K562 (cell line): ENCODE results near the gene ABLIM2. TPM values are rescaled to one million over a fixed set of nuclear protein-coding genes. Genes with fewer than 3 reads are reported as not detected.
A peak's percentile ranks its signal among the peaks of the same experiment; 100 is the strongest.

Experiments used
- ATAC-seq: fragments of 200-7000 bp; cut with Tn5 transposase; 3 replicates; pipeline ENCODE4 v1.9.1; 2020; ENCODE audit warnings: moderate library complexity
- BruUV-seq: library from RNA; stranded (reverse); fragments of 400-500 nt; replicated peaks from 2 replicates; lab custom pipeline; 2021; lab: Mats Ljungman, UMichigan
- CTCF ChIA-PET: fragments of 300-600 bp; formaldehyde crosslinking; extraction: SDS; loops from one replicate; lab custom pipeline; 2021; ENCODE audit warnings: low intra/inter-chr PET ratio; lab: Yijun Ruan, JAX
- POLR2A ChIA-PET: fragments of 300-600, 350-650 bp; sonication (Branson Sonifier 250); formaldehyde crosslinking; extraction: SDS; loops from one replicate; lab custom pipeline; 2021; ENCODE audit warnings: antibody characterized with exemption, inconsistent platforms; lab: Yijun Ruan, JAX
- DNase-seq, 4 experiments: peaks; one replicate each; pipeline versions ENCODE4 v3.0.0 to v3.0.0-alpha.2; 2011 to 2018; ENCODE audit warnings: low spot score in 3 of 4, mixed read lengths in 3 of 4; ENCODE audit errors: extremely low read depth in 1 of 4
- FAIRE-seq: peaks from 2 replicates; lab custom pipeline; 2011; peaks lifted over from hg19 to GRCh38; lab: Jason Lieb, UNC
- H2AFZ ChIP-seq: 2 replicates; pipeline ENCODE4 v1.6.0; 2011; ENCODE audit warnings: low read depth, low read length, control low read depth, inconsistent platforms
- H3K27ac ChIP-seq: fragments of 200-600 bp; 3 replicates; pipeline ENCODE4 v1.8.0; 2011; ENCODE audit warnings: low read depth, mild to moderate bottlenecking, control low read depth, inconsistent platforms, low read length, moderate library complexity, mixed read lengths; ENCODE audit errors: extremely low read depth
- H3K27me3 ChIP-seq, 2 experiments: fragments of 300-600 bp in 1 of 2; 2 replicates in 1 of 2; 3 replicates in 1 of 2; pipeline versions ENCODE4 v1.6.0 to v1.8.0; 2011; ENCODE audit warnings: inconsistent platforms in 2 of 2, low read length in 2 of 2, mild to moderate bottlenecking in 1 of 2, mixed read lengths in 1 of 2, moderate library complexity in 1 of 2; ENCODE audit not compliant: control insufficient read depth in 2 of 2, insufficient read depth in 2 of 2
- H3K36me3 ChIP-seq: fragments of 300-600 bp; 3 replicates; pipeline ENCODE4 v1.8.0; 2011; ENCODE audit warnings: mild to moderate bottlenecking, low read length, inconsistent platforms; ENCODE audit not compliant: control insufficient read depth, insufficient read depth
- H3K4me1 ChIP-seq, 2 experiments: fragments of 200-600 bp in 1 of 2; replicated peaks in 1 of 2; 2 replicates in 1 of 2; 3 replicates in 1 of 2; pipeline versions ENCODE4 v1.5.1 to v1.8.0; 2011; ENCODE audit warnings: inconsistent platforms in 2 of 2, low read length in 2 of 2, mild to moderate bottlenecking in 1 of 2, mixed read lengths in 1 of 2, moderate library complexity in 1 of 2; ENCODE audit not compliant: control insufficient read depth in 2 of 2, insufficient read depth in 2 of 2
- H3K4me2 ChIP-seq: 2 replicates; pipeline ENCODE4 v1.6.1; 2011; ENCODE audit warnings: low read length, control low read depth, inconsistent platforms, mixed read lengths; ENCODE audit not compliant: insufficient read depth
- H3K4me3 ChIP-seq: fragments of 200-600 bp; sonication (generic), shearing (Covaris generic); 2 replicates; pipeline ENCODE4 v1.5.1; 2016; ENCODE audit warnings: control low read depth, inconsistent platforms
- H3K79me2 ChIP-seq: fragments of 200-600 bp; 3 replicates; pipeline ENCODE4 v1.8.0; 2011; ENCODE audit warnings: low read length, inconsistent platforms; ENCODE audit not compliant: control insufficient read depth, insufficient read depth
- H3K9ac ChIP-seq, 2 experiments: 2 replicates each; pipeline versions ENCODE4 v1.6.0 to v1.6.1; 2011; ENCODE audit warnings: low read depth in 2 of 2, low read length in 2 of 2, control low read depth in 1 of 2, inconsistent platforms in 1 of 2, mild to moderate bottlenecking in 1 of 2, mixed read lengths in 1 of 2; ENCODE audit not compliant: insufficient read depth in 1 of 2
- H3K9me1 ChIP-seq: one replicate; pipeline ENCODE4 v1.6.0; 2011; ENCODE audit warnings: inconsistent platforms, mild to moderate bottlenecking, low read length, moderate library complexity; ENCODE audit not compliant: control insufficient read depth, insufficient read depth
- H3K9me3 ChIP-seq: replicated peaks from 2 replicates; pipeline ENCODE4 v1.5.1; 2011; ENCODE audit warnings: low read depth, low read length, inconsistent platforms; ENCODE audit not compliant: control insufficient read depth, insufficient read depth
- H4K20me1 ChIP-seq: replicated peaks from 2 replicates; pipeline ENCODE4 v1.6.1; 2011; ENCODE audit warnings: low read length, inconsistent platforms, mixed read lengths; ENCODE audit not compliant: control insufficient read depth, insufficient read depth
- NFIC ChIP-seq: fragments of 450-650 bp; IDR thresholded peaks from 2 replicates; pipeline ENCODE4 v1.6.1; 2017; ENCODE audit warnings: mild to moderate bottlenecking, inconsistent platforms
- ZNF184 ChIP-seq: sonication (generic); formaldehyde crosslinking; IDR thresholded peaks from 2 replicates; pipeline ENCODE4 v1.5.0; 2020; ENCODE audit warnings: missing genetic modification reagents
- WGBS: fragments of 100-300 bp; shearing (Covaris generic); methylation state at CpG from one replicate; pipeline ENCODE4 v1.1.6; 2016; ENCODE audit warnings: low coverage, mixed read lengths; ENCODE audit not compliant: insufficient coverage; ENCODE audit errors: missing lambda C conversion rate; 5-methylcytosine and 5-hydroxymethylcytosine counted together
- in situ Hi-C: fragments of 300-500 bp; cut with MboI; formaldehyde crosslinking; loops from 4 replicates; pipeline ENCODE4 v1.15.0; 2018; ENCODE audit warnings: inconsistent platforms, mixed read lengths
- intact Hi-C: fragments of 100-400 bp; cut with micrococcal nuclease; formaldehyde crosslinking; loops from 2 replicates; pipeline ENCODE4 v1.14.2; 2022
- polyA plus RNA-seq, 8 experiments: library from polyadenylated mRNA; depleted of rRNA in 4 of 8; stranded (reverse) in 5 of 8; unstranded in 3 of 8; fragments of >200 nt; fragmentation: Nextera tagmentation in 2 of 8; fragmentation: Illumina TruSeq in 1 of 8; extraction: Ambion mirVana in 2 of 8; extraction: Trizol in 1 of 8; gene quantifications; 2 replicates each; pipeline versions ENCODE4 v1.2.1 to v1.2.3, GENCODE V29; 2011 to 2014; ENCODE audit warnings: inconsistent platforms in 1 of 8, missing spikeins in 1 of 8
- total RNA-seq, 7 experiments: library from RNA; depleted of rRNA in 6 of 7; stranded (reverse); fragments of >200 nt in 6 of 7; fragmentation: Illumina TruSeq in 2 of 7; extraction: Trizol in 2 of 7; gene quantifications; 2 replicates each; pipeline versions ENCODE4 v1.2.1 to v1.2.3, GENCODE V29; 2011 to 2021; ENCODE audit warnings: low replicate concordance in 1 of 7
- TF ChIP-seq, protein P1 (sequence below): sonication (generic); IDR thresholded peaks from 2 replicates; pipeline ENCODE4 v1.6.1; 2016
- TF ChIP-seq, protein P2 (sequence below): sonication (generic); formaldehyde crosslinking; IDR thresholded peaks from 2 replicates; pipeline ENCODE4 v1.8.1; 2023; ENCODE audit warnings: mild to moderate bottlenecking, missing genetic modification reagents

The ABLIM2 gene
- total and polyA plus RNA-seq, 9 of the 15 experiments (the other 6 are each of a cell fraction or from before 2014, with no cell fraction given), result not detected

DNA sequence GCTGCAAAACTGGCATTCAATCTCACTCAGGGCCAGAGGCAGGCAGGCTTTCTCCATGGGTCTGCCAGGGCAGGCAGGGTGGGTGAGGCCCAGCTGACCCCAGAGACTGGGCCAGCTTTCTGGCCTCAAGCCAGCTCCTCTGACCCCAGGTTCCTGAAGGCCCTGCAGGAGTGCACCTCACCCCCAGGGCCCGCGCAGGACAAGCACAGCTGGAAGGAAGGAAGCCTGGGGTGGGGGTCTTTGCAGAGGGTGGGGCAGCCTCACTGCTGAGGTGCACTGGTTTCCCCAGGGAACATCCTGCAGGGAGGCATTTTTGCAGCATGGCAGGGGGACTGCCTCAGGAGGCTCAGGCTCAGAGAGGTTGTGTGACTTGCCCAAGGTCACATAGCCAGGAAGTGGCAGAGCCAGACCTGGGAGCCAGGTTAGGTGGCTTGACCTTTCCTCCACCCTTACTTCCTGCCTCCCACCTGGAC lies 187.4 kb downstream of the ABLIM2 start:
- 22% methylated on average over 2 of the region's 2 CpGs for WGBS
- intact Hi-C loops (no loop called here), in situ Hi-C loops (no loop called here)
- Histone ChIP-seq H3K9me3 (no peaks in the 10 kb centered on the region), H3K9me1 (no peaks in the 10 kb centered on the region), H3K27me3 (peaks cover 10 to 17% of the 10 kb centered on the region in 2 experiments; a peak in 3 of 5 replicates), H2AFZ (no peak overlapping the region), H3K4me2 (no peak overlapping the region), H3K9ac (no peak overlapping the region; a peak in 1 of 4 replicates), H3K4me3 (no peak overlapping the region), H3K36me3 (no peaks in the 10 kb centered on the region), H3K4me1 (peaks cover 0 to 5% of the 10 kb centered on the region in 2 experiments; a peak in 2 of 5 replicates), H4K20me1 (no peaks in the 10 kb centered on the region; the same call in 1 of the 2 replicates), H3K79me2 (no peaks in the 10 kb centered on the region), H3K27ac (no peak overlapping the region)
- no peak for ATAC-seq
- no peak for FAIRE-seq
- TF ChIP-seq, protein P1, sequence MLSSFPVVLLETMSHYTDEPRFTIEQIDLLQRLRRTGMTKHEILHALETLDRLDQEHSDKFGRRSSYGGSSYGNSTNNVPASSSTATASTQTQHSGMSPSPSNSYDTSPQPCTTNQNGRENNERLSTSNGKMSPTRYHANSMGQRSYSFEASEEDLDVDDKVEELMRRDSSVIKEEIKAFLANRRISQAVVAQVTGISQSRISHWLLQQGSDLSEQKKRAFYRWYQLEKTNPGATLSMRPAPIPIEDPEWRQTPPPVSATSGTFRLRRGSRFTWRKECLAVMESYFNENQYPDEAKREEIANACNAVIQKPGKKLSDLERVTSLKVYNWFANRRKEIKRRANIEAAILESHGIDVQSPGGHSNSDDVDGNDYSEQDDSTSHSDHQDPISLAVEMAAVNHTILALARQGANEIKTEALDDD, result no peak
- TF ChIP-seq NFIC (0 out of 2 replicates have a peak, but pooled peaks have one; percentile 24), ZNF184 (CRISPR knock-in tag) (no peak)
- TF ChIP-seq, protein P2, sequence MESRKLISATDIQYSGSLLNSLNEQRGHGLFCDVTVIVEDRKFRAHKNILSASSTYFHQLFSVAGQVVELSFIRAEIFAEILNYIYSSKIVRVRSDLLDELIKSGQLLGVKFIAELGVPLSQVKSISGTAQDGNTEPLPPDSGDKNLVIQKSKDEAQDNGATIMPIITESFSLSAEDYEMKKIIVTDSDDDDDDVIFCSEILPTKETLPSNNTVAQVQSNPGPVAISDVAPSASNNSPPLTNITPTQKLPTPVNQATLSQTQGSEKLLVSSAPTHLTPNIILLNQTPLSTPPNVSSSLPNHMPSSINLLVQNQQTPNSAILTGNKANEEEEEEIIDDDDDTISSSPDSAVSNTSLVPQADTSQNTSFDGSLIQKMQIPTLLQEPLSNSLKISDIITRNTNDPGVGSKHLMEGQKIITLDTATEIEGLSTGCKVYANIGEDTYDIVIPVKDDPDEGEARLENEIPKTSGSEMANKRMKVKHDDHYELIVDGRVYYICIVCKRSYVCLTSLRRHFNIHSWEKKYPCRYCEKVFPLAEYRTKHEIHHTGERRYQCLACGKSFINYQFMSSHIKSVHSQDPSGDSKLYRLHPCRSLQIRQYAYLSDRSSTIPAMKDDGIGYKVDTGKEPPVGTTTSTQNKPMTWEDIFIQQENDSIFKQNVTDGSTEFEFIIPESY, result no peak
- BruUV-seq, result no TSS peak
- DNase-seq, result no peak
- ChIA-PET POLR2A (interaction anchor here (0.7 to 1.3 kb wide), 2 partner anchors 14 to 70 kb away, joined by 3 to 4 read pairs; no protein-coding TSS in a partner anchor), CTCF (no interaction called here)
